Natural killer cell treated with Interleukin-12 subunit alpha and Interleukin-12 subunit beta and Interleukin-15 and Interleukin-18, amount 100 ng/mL, for 72 hours (primary cell): ENCODE measurements around the gene IFI44L. TPM values are rescaled to one million over a fixed set of nuclear protein-coding genes. Genes with fewer than 3 reads are reported as not detected.

ENCODE experiments used
- ATAC-seq, 2 donors: fragments of 150-1000 bp; cut with Tn5 transposase in 1 of 2; sonication (Bioruptor Pico), chemical (Tn5 transposase) in 1 of 2; 2 replicates each; pipeline ENCODE4 v1.10.0; 2021
- DNase-seq: peaks from one replicate; pipeline ENCODE4 v3.0.0; 2022; ENCODE audit warnings: low spot score
- H3K27ac Mint-ChIP-seq, 2 donors: 1 replicate in 1 of 2; 2 replicates in 1 of 2; pipeline ENCODE4 v1.8.0; 2022; ENCODE audit warnings: mixed read lengths in 2 of 2, mild to moderate bottlenecking in 1 of 2, moderate library complexity in 1 of 2
- H3K27me3 Mint-ChIP-seq, 2 donors: 1 replicate in 1 of 2; 2 replicates in 1 of 2; pipeline ENCODE4 v1.8.0; 2022; ENCODE audit warnings: mixed read lengths in 2 of 2
- H3K36me3 Mint-ChIP-seq: one replicate; pipeline ENCODE4 v1.8.0; 2022; ENCODE audit warnings: mixed read lengths
- H3K4me1 Mint-ChIP-seq, 2 donors: 1 replicate in 1 of 2; 2 replicates in 1 of 2; pipeline ENCODE4 v1.8.0; 2022; ENCODE audit warnings: low read depth in 2 of 2, mixed read lengths in 2 of 2, mild to moderate bottlenecking in 1 of 2
- H3K4me3 Mint-ChIP-seq: one replicate; pipeline ENCODE4 v1.8.0; 2022; ENCODE audit warnings: mixed read lengths
- H3K9me3 Mint-ChIP-seq: 2 replicates; pipeline ENCODE4 v1.8.0; 2022; ENCODE audit warnings: mixed read lengths
- total RNA-seq, 2 donors: library from RNA; stranded (reverse); gene quantifications; one replicate each; pipeline ENCODE4 v1.2.3, GENCODE V29; 2022

The IFI44L gene
- total RNA-seq, 2 donors from 2014 or later = 1.4 to 3.8 TPM

- no peak overlapping the region for H3K4me3 Mint-ChIP-seq
- H3K4me1 Mint-ChIP-seq = peaks cover 32 to 51% of the 10 kb centered on the region in 2 donors
- H3K27ac Mint-ChIP-seq = peak overlapping the region in 1 of 2 donors; percentile 78
- no peaks in the 10 kb centered on the region for H3K9me3 Mint-ChIP-seq
- DNase-seq = no peak
- no peaks in the 10 kb centered on the region for H3K36me3 Mint-ChIP-seq
- no peaks in the 10 kb centered on the region for H3K27me3 Mint-ChIP-seq
- no peak for ATAC-seq
Observed at GRCh38 chr1:78619032-78619431, 1.2 kb upstream of the IFI44L start.

DNA sequence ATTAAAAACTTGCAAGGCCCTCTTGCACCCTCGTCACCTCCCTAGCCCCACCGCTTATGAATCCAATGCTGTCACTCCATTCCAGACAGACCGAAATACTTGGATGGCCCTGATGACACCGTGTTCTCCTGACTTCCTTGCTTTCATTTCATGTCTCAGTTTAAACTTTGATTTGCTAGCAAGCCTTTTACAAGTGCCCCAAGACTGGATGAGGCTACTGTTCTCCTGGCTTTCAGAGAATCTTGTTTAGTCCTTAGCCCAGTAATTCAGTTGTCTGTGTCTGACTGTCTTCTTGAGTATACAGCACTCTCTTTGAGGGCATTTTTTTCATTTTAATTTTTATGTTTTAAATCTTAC, 824 bp upstream of the IFI44L start:
- H3K36me3 Mint-ChIP-seq = no peaks in the 10 kb centered on the region
- ATAC-seq (no peak), DNase-seq (no peak)
- H3K27me3 Mint-ChIP-seq = no peaks in the 10 kb centered on the region
- H3K4me3 Mint-ChIP-seq = peak overlapping the region; percentile 77
- peaks cover 32 to 55% of the 10 kb centered on the region in 2 donors for H3K4me1 Mint-ChIP-seq
- peak overlapping the region; percentile 69 to 78 for H3K27ac Mint-ChIP-seq
- H3K9me3 Mint-ChIP-seq = no peaks in the 10 kb centered on the region

GRCh38 chr1:78620666-78621065, 418 bp downstream of the IFI44L start:
- no peak for ATAC-seq
- H3K4me3 Mint-ChIP-seq = peak overlapping the region; percentile 77
- no peaks in the 10 kb centered on the region for H3K36me3 Mint-ChIP-seq
- H3K27ac Mint-ChIP-seq = peak overlapping the region; percentile 69 to 78
- no peak for DNase-seq
- peaks cover 32 to 66% of the 10 kb centered on the region in 2 donors for H3K4me1 Mint-ChIP-seq
- H3K27me3 Mint-ChIP-seq = no peaks in the 10 kb centered on the region
- no peaks in the 10 kb centered on the region for H3K9me3 Mint-ChIP-seq

- H3K36me3 Mint-ChIP-seq = no peaks in the 10 kb centered on the region
- H3K27ac Mint-ChIP-seq = peak overlapping the region in 1 of 2 donors; percentile 55
- no peak for DNase-seq
- no peaks in the 10 kb centered on the region for H3K27me3 Mint-ChIP-seq
- no peak for ATAC-seq
- H3K9me3 Mint-ChIP-seq = no peaks in the 10 kb centered on the region
- H3K4me3 Mint-ChIP-seq = peak overlapping the region; percentile 74
- H3K4me1 Mint-ChIP-seq = peaks cover 29 to 63% of the 10 kb centered on the region in 2 donors
Observed at GRCh38 chr1:78622548-78622947, 2.3 kb downstream of the IFI44L start.

DNA sequence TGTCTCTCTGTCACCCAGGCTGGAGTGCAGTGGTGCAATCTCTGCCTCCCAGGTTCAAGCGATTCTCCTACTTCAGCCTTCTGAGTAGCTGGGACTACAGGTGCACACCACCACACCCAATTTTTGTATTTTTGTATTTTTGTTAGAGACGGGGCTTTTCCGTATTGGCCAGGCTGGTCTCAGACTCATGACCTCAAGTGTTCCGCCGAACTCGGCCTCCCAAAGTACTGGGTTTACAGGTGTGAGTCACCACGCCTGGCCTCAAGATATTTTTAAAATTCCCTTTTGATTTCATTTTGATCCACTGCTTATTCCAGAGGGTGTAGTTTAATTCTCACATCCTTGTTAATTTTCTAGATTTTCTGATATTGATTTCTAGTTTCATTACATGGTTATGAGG, 3.8 kb downstream of the IFI44L start:
- DNase-seq = no peak
- Mint-ChIP-seq H3K9me3 (no peaks in the 10 kb centered on the region), H3K4me1 (peaks cover 22 to 52% of the 10 kb centered on the region in 2 donors), H3K36me3 (no peaks in the 10 kb centered on the region), H3K4me3 (peak overlapping the region; percentile 60), H3K27me3 (no peaks in the 10 kb centered on the region), H3K27ac (peak overlapping the region in 1 of 2 donors; percentile 56)
- ATAC-seq = no peak

DNA sequence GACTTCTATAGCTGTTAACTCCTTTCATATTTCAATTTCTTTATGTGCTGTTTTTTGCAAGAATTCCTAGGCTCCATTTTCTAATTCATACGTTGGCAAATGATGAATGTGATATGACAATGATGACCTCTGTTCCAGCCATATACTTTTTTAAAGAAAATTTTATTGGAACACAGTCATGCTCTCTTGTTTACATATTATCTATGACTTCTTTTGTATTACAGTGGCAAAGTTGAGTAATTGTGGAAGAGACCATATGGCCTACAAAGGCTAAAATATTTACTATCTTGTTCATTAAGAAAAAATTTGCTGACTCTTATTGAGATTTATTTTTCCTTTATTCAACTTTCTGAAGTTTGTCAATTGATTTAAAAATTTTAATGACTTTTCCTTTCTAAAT, 7.1 kb downstream of the IFI44L start:
- DNase-seq (no peak), ATAC-seq (no peak)
- Mint-ChIP-seq H3K9me3 (no peaks in the 10 kb centered on the region), H3K4me1 (peaks cover 7 to 26% of the 10 kb centered on the region in 2 donors), H3K36me3 (no peaks in the 10 kb centered on the region), H3K27me3 (no peaks in the 10 kb centered on the region), H3K4me3 (no peak overlapping the region), H3K27ac (no peak overlapping the region)

DNA sequence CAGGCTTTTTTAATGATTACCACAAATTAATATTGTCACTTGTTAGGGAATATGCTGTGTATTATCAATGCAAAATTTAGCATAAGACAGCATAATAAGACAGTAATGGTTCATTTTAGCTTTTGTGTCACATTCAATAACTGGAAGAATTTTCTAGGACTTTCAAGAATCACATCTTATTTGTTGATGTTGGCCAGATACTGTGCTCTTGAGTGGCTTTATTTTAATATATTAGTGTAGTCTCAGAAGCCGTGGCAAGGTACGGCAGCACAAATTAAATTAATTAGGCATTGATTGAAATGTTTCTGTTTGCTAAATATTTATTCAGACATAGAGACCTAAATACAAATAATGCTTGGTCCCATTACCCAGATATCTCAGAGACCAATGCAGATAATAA, 10.4 kb downstream of the IFI44L start:
- no peak overlapping the region for H3K27ac Mint-ChIP-seq
- no peak for ATAC-seq
- H3K27me3 Mint-ChIP-seq = no peaks in the 10 kb centered on the region
- H3K36me3 Mint-ChIP-seq = no peaks in the 10 kb centered on the region
- no peak for DNase-seq
- no peaks in the 10 kb centered on the region for H3K9me3 Mint-ChIP-seq
- H3K4me1 Mint-ChIP-seq = no peaks in the 10 kb centered on the region
- H3K4me3 Mint-ChIP-seq = no peak overlapping the region

DNA sequence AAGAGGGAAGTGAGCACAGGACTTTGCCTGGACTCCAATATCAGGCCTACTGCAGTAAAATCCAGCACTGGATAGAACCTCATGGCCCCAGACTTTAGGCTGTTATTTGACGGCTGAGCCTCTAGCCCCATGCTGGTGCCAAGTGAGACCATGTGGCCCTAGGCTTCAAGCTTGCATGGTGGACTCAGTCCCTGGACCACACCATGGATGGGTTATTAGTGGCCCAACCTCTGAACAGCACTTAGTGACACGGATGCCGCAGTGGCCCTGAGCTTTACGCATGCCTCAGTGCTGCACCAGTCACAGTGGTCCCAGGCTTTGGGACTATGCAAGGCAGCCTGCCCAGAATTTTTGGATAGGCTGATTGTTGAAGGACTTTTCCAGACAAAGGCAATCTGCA, 13.0 kb downstream of the IFI44L start:
- no peak overlapping the region for H3K4me3 Mint-ChIP-seq
- no peaks in the 10 kb centered on the region for H3K9me3 Mint-ChIP-seq
- no peaks in the 10 kb centered on the region for H3K36me3 Mint-ChIP-seq
- no peak for DNase-seq
- H3K27ac Mint-ChIP-seq = no peak overlapping the region
- no peak for ATAC-seq
- H3K27me3 Mint-ChIP-seq = no peaks in the 10 kb centered on the region
- H3K4me1 Mint-ChIP-seq = no peaks in the 10 kb centered on the region

DNA sequence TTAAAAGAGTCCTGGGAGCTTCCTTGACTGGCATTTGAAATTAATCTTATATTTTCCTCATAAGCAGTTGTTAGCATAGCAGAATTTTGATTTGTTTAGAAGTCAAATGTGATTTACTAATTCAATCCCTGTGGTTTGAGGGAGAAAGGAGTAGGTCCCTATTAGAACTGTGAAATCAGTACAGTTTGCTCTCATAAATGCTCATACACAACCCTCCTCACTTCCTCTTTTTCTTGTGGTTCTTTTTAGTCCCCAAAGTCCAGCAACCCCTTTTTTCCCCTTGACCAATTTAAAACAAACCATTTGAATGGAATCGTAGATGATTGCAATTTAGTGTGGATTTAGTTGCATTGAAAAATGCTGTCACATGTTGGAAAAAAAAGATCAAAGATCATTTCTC, 20.2 kb downstream of the IFI44L start:
- ATAC-seq (no peak), DNase-seq (no peak)
- Mint-ChIP-seq H3K4me1 (peaks cover 6% of the 10 kb centered on the region in 2 donors), H3K27me3 (no peaks in the 10 kb centered on the region), H3K36me3 (peaks cover 11% of the 10 kb centered on the region), H3K27ac (no peak overlapping the region), H3K4me3 (no peak overlapping the region), H3K9me3 (peaks cover 5% of the 10 kb centered on the region)

- no peak for ATAC-seq
- no peak for DNase-seq
- peaks cover 9% of the 10 kb centered on the region for H3K9me3 Mint-ChIP-seq
- peaks cover 16 to 17% of the 10 kb centered on the region in 2 donors for H3K4me1 Mint-ChIP-seq
- H3K27me3 Mint-ChIP-seq = no peaks in the 10 kb centered on the region
- peaks cover 18% of the 10 kb centered on the region for H3K36me3 Mint-ChIP-seq
- H3K4me3 Mint-ChIP-seq = no peak overlapping the region
- no peak overlapping the region for H3K27ac Mint-ChIP-seq
Observed at GRCh38 chr1:78641558-78641957, 21.3 kb downstream of the IFI44L start.

DNA sequence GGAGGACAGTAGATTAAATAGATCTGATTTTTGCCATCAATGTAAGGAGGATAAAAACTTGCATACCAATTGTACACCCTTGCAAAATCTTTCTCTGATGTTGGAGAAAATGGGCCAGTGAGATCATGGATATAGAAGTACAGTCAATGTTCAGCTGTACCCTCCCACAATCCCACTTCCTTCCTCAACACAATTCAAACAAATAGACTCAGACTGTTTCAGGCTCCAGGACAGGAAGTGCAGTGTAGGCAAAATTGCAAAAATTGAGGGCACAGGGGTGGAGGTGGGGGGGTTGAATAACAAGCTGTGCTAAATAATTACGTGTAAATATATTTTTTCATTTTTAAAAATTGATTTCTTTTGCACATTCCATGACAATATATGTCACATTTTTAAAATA, 25.5 kb downstream of the IFI44L start:
- DNase-seq (no peak), ATAC-seq (peak in 1 of 2 donors; percentile 44)
- H3K4me1 Mint-ChIP-seq = peaks cover 34% of the 10 kb centered on the region in 2 donors
- H3K27ac Mint-ChIP-seq = peak overlapping the region in 1 of 2 donors; percentile 19
- peaks cover 14% of the 10 kb centered on the region for H3K9me3 Mint-ChIP-seq
- H3K4me3 Mint-ChIP-seq = no peak overlapping the region
- H3K27me3 Mint-ChIP-seq = no peaks in the 10 kb centered on the region
- H3K36me3 Mint-ChIP-seq = peaks cover 30% of the 10 kb centered on the region

GRCh38 chr1:78647238-78647637, 27.0 kb downstream of the IFI44L start:
- Mint-ChIP-seq H3K27me3 (no peaks in the 10 kb centered on the region), H3K36me3 (peaks cover 28% of the 10 kb centered on the region), H3K4me1 (peaks cover 42 to 48% of the 10 kb centered on the region in 2 donors), H3K9me3 (peaks cover 14% of the 10 kb centered on the region), H3K27ac (no peak overlapping the region), H3K4me3 (no peak overlapping the region)
- ATAC-seq (no peak), DNase-seq (no peak)

DNA sequence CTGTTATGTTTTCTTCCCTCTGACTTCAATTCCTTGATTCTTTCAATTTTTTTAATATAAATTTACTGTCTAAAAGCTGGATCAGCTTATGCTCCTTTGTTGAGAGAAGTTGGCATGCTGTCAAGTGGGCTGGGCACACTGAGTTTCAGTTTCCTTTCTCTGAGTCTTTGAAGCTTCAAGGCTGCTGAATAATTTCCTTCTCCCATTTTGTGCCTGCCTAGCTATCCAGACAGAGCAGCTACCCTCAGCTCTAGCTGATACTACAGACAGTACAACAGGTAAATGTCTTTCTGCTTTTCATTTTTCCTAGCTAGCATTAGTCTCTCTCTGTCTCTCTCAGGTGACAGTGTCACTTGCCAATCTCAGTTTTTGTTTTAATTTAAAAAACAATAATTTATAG, 29.4 kb downstream of the IFI44L start, which contains the start of gene IFI44:
IFI44 (plus strand) TSS at position 204 of the 400 bp plus-strand sequence. CDS start 365 bp downstream, outside the sequence.
- H3K27ac Mint-ChIP-seq = peak within 1 kb of the TSS; percentile 70 to 86
- peaks cover 52 to 63% of the 10 kb centered on the region in 2 donors for H3K4me1 Mint-ChIP-seq
- peaks cover 9% of the 10 kb centered on the region for H3K9me3 Mint-ChIP-seq
- peaks cover 19% of the 10 kb centered on the region for H3K36me3 Mint-ChIP-seq
- H3K27me3 Mint-ChIP-seq = no peaks in the 10 kb centered on the region
- H3K4me3 Mint-ChIP-seq = peak within 1 kb of the TSS; percentile 84
- peak; percentile 81 to 86 for ATAC-seq
- no peak for DNase-seq

DNA sequence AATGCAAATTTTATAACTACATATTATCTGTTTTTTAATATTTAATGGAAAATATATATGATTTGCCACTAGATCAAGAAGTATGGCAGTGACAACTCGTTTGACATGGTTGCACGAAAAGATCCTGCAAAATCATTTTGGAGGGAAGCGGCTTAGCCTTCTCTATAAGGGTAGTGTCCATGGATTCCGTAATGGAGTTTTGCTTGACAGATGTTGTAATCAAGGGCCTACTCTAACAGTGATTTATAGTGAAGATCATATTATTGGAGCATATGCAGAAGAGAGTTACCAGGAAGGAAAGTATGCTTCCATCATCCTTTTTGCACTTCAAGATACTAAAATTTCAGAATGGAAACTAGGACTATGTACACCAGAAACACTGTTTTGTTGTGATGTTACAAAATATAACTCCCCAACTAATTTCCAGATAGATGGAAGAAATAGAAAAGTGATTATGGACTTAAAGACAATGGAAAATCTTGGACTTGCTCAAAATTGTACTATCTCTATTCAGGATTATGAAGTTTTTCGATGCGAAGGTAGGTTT, 29.9 kb downstream of the IFI44L start:
- H3K4me1 Mint-ChIP-seq = peaks cover 49 to 60% of the 10 kb centered on the region in 2 donors
- H3K27ac Mint-ChIP-seq = peak overlapping the region; percentile 70 to 86
- peaks cover 9% of the 10 kb centered on the region for H3K9me3 Mint-ChIP-seq
- no peak for ATAC-seq
- no peak for DNase-seq
- H3K36me3 Mint-ChIP-seq = peaks cover 19% of the 10 kb centered on the region
- peak overlapping the region; percentile 84 for H3K4me3 Mint-ChIP-seq
- H3K27me3 Mint-ChIP-seq = no peaks in the 10 kb centered on the region

- Mint-ChIP-seq H3K4me3 (peak overlapping the region; percentile 84), H3K27me3 (no peaks in the 10 kb centered on the region), H3K27ac (peak overlapping the region; percentile 70 to 86), H3K4me1 (peaks cover 45 to 49% of the 10 kb centered on the region in 2 donors), H3K36me3 (peaks cover 20% of the 10 kb centered on the region), H3K9me3 (peaks cover 6% of the 10 kb centered on the region)
- DNase-seq = no peak
- ATAC-seq = peak; percentile 65 to 73
Observed at GRCh38 chr1:78651241-78651640, 31.0 kb downstream of the IFI44L start.
